Type B pancreatic cell (in vitro differentiated cells): ENCODE results near the gene ADAMTS17. TPM values are rescaled to one million over a fixed set of nuclear protein-coding genes. Genes with fewer than 3 reads are reported as not detected.

Source experiments
- DNase-seq: peaks from one replicate; pipeline ENCODE4 v3.0.0; 2021; ENCODE audit warnings: mixed read lengths; ENCODE audit not compliant: unreplicated experiment; ENCODE audit errors: extremely low spot score
- H3K27ac Mint-ChIP-seq: 2 replicates; pipeline ENCODE4 v1.8.0; 2021; ENCODE audit warnings: mild to moderate bottlenecking, mixed read lengths
- H3K27me3 Mint-ChIP-seq: 2 replicates; pipeline ENCODE4 v1.8.0; 2021; ENCODE audit warnings: mixed read lengths
- H3K36me3 Mint-ChIP-seq: 2 replicates; pipeline ENCODE4 v1.8.0; 2021; ENCODE audit warnings: mixed read lengths
- H3K4me1 Mint-ChIP-seq: one replicate; pipeline ENCODE4 v1.8.0; 2021; ENCODE audit warnings: mixed read lengths; ENCODE audit not compliant: unreplicated experiment
- H3K4me3 Mint-ChIP-seq: 2 replicates; pipeline ENCODE4 v1.8.0; 2021; ENCODE audit warnings: mild to moderate bottlenecking, mixed read lengths
- H3K9me3 Mint-ChIP-seq: 2 replicates; pipeline ENCODE4 v1.8.0; 2021; ENCODE audit warnings: mixed read lengths
- CTCF ChIP-seq: fragments of 200-600 bp; sonication (generic); conservative IDR thresholded peaks from 2 replicates; pipeline ENCODE4 v1.5.0; 2021; ENCODE audit warnings: antibody characterized with exemption, mild to moderate bottlenecking
- total RNA-seq: library from RNA; stranded (reverse); gene quantifications from 2 replicates; pipeline ENCODE4 v1.2.1, GENCODE V29; 2021; ENCODE audit warnings: low replicate concordance

The ADAMTS17 gene
- total RNA-seq, 1 donor from 2014 or later, result 18.3 TPM

GRCh38 chr15:100189319-100189718 lies 152.5 kb downstream of the ADAMTS17 start:
- peak; percentile 31 for DNase-seq
- Mint-ChIP-seq H3K4me3 (no peak overlapping the region), H3K27me3 (no peaks in the 10 kb centered on the region), H3K27ac (no peak overlapping the region), H3K36me3 (no peaks in the 10 kb centered on the region), H3K9me3 (no peaks in the 10 kb centered on the region), H3K4me1 (peaks cover 20% of the 10 kb centered on the region)
- TF ChIP-seq CTCF, result no peak

- Mint-ChIP-seq H3K9me3 (no peaks in the 10 kb centered on the region), H3K36me3 (no peaks in the 10 kb centered on the region), H3K27ac (no peak overlapping the region), H3K4me3 (no peak overlapping the region), H3K4me1 (peaks cover 11% of the 10 kb centered on the region), H3K27me3 (no peaks in the 10 kb centered on the region)
- no peak for TF ChIP-seq CTCF
- DNase-seq, result no peak
Observed at GRCh38 chr15:100187677-100188076, 154.1 kb downstream of the ADAMTS17 start.

GRCh38 chr15:100186960-100187359 lies 154.8 kb downstream of the ADAMTS17 start:
- no peak for DNase-seq
- no peak overlapping the region for H3K27ac Mint-ChIP-seq
- H3K27me3 Mint-ChIP-seq, result no peaks in the 10 kb centered on the region
- no peak overlapping the region for H3K4me3 Mint-ChIP-seq
- H3K36me3 Mint-ChIP-seq, result no peaks in the 10 kb centered on the region
- no peak for TF ChIP-seq CTCF
- H3K4me1 Mint-ChIP-seq, result peaks cover 7% of the 10 kb centered on the region
- H3K9me3 Mint-ChIP-seq, result no peaks in the 10 kb centered on the region

- Mint-ChIP-seq H3K36me3 (no peaks in the 10 kb centered on the region), H3K27ac (no peak overlapping the region), H3K27me3 (no peaks in the 10 kb centered on the region), H3K4me3 (no peak overlapping the region), H3K9me3 (no peaks in the 10 kb centered on the region), H3K4me1 (peaks cover 3% of the 10 kb centered on the region)
- DNase-seq, result no peak
- no peak for TF ChIP-seq CTCF
Observed at GRCh38 chr15:100186366-100186765, 155.4 kb downstream of the ADAMTS17 start.

- H3K27me3 Mint-ChIP-seq, result no peaks in the 10 kb centered on the region
- no peak overlapping the region for H3K27ac Mint-ChIP-seq
- no peak for TF ChIP-seq CTCF
- no peak overlapping the region for H3K4me3 Mint-ChIP-seq
- H3K9me3 Mint-ChIP-seq, result no peaks in the 10 kb centered on the region
- H3K36me3 Mint-ChIP-seq, result no peaks in the 10 kb centered on the region
- DNase-seq, result no peak
- H3K4me1 Mint-ChIP-seq, result no peaks in the 10 kb centered on the region
Observed at GRCh38 chr15:100183921-100184495, 157.8 kb downstream of the ADAMTS17 start.

- TF ChIP-seq CTCF, result no peak
- Mint-ChIP-seq H3K27ac (no peak overlapping the region), H3K4me1 (no peaks in the 10 kb centered on the region), H3K27me3 (no peaks in the 10 kb centered on the region), H3K9me3 (peaks cover 3% of the 10 kb centered on the region), H3K36me3 (peaks cover 3% of the 10 kb centered on the region), H3K4me3 (no peak overlapping the region)
- DNase-seq, result peak; percentile 24
Observed at GRCh38 chr15:100180921-100181320, 160.9 kb downstream of the ADAMTS17 start.
